GM12878 (cell line): ENCODE data around the gene C1orf35.

ENCODE experiments used
- BRCA1 ChIP-seq: IDR thresholded peaks from 2 replicates; pipeline ENCODE4 v1.6.1; 2011; ENCODE audit warnings: low read depth, low read length, improper control_type of control experiment
- CHD1 ChIP-seq: IDR thresholded peaks from 2 replicates; pipeline ENCODE4 v1.6.1; 2012; ENCODE audit warnings: low read depth, low read length, improper control_type of control experiment
- CTCF ChIP-seq, 3 experiments: IDR thresholded peaks in 2 of 3; conservative IDR thresholded peaks in 1 of 3; 2 replicates each; pipeline ENCODE4 v1.5.1; 2011; ENCODE audit warnings: low read depth in 3 of 3, low read length in 3 of 3, mild to moderate bottlenecking in 3 of 3, control low read depth in 2 of 3, moderate library complexity in 2 of 3, inconsistent platforms in 1 of 3, mixed read lengths in 1 of 3; ENCODE audit not compliant: control insufficient read depth in 2 of 3, insufficient read depth in 1 of 3; ENCODE audit errors: extremely low read depth in 1 of 3
- EP300 ChIP-seq, 2 experiments: fragments of 150-350 bp in 1 of 2; IDR thresholded peaks; 2 replicates each; pipeline ENCODE4 v1.6.1; 2011 to 2012; ENCODE audit warnings: low read depth in 2 of 2, low read length in 2 of 2, borderline replicate concordance in 1 of 2, improper control_type of control experiment in 1 of 2, inconsistent platforms in 1 of 2; ENCODE audit not compliant: control insufficient read depth in 1 of 2
- FOS ChIP-seq: IDR thresholded peaks from 3 replicates; pipeline ENCODE4 v1.6.1; 2011; ENCODE audit warnings: borderline replicate concordance; ENCODE audit not compliant: insufficient read length; ENCODE audit errors: extremely low read depth
- HCFC1 ChIP-seq: fragments of 150-350 bp; IDR thresholded peaks from 2 replicates; pipeline ENCODE4 v1.6.1; 2014; ENCODE audit warnings: low read length
- NKRF ChIP-seq: fragments of 450-650 bp; conservative IDR thresholded peaks from 2 replicates; pipeline ENCODE4 v1.6.1; 2017; ENCODE audit warnings: mild to moderate bottlenecking, moderate library complexity
- POLR2A ChIP-seq: IDR thresholded peaks from 2 replicates; pipeline ENCODE4 v1.6.1; 2011; ENCODE audit warnings: low read depth, mild to moderate bottlenecking, low read length
- TCF12 ChIP-seq: IDR thresholded peaks from 2 replicates; pipeline ENCODE4 v1.6.1; 2011; ENCODE audit warnings: low read depth, mild to moderate bottlenecking, low read length
- USF1 ChIP-seq: IDR thresholded peaks from 2 replicates; pipeline ENCODE4 v1.6.1; 2011; ENCODE audit warnings: borderline replicate concordance, low read depth, mild to moderate bottlenecking, moderate library complexity, mixed read lengths, low read length; ENCODE audit not compliant: insufficient read depth; ENCODE audit errors: extremely low read length

- TF ChIP-seq CTCF (IDR thresholded peaks at IDR 0.05 in 2 of 3, conservative IDR thresholded peaks at IDR 0.05 in 1 of 3; ENCODE audit: control insufficient read depth in 2 of 3, extremely low read depth in 1 of 3, insufficient read depth in 1 of 3, low read depth in 3 of 3, low read length in 3 of 3) (no peak), TCF12 (no peak), HCFC1 (no peak), USF1 (no peak), CHD1 (no peak), POLR2A (no peak), BRCA1 (no peak), EP300 (IDR thresholded peaks at IDR 0.05; ENCODE audit: borderline replicate concordance in 1 of 2, control insufficient read depth in 1 of 2, low read depth in 2 of 2, low read length in 2 of 2) (no peak), NKRF (no peak), FOS (no peak)
Measured at GRCh38 chr1:228072658-228073043, 30.5 kb downstream of the C1orf35 start.
